GM12878 (cell line): ENCODE results near the gene SPTBN2.

Experiments used
- BHLHE40 ChIP-seq, 2 experiments: fragments of 450-650 bp in 1 of 2; IDR thresholded peaks; 2 replicates each; pipeline ENCODE4 v1.6.1; 2011 to 2017; ENCODE audit warnings: low read depth in 2 of 2, borderline replicate concordance in 1 of 2, improper control_type of control experiment in 1 of 2, low read length in 1 of 2, mild to moderate bottlenecking in 1 of 2
- CTCF ChIP-seq, 3 experiments: IDR thresholded peaks in 2 of 3; conservative IDR thresholded peaks in 1 of 3; 2 replicates each; pipeline ENCODE4 v1.5.1; 2011; ENCODE audit warnings: low read depth in 3 of 3, low read length in 3 of 3, mild to moderate bottlenecking in 3 of 3, control low read depth in 2 of 3, moderate library complexity in 2 of 3, inconsistent platforms in 1 of 3, mixed read lengths in 1 of 3; ENCODE audit not compliant: control insufficient read depth in 2 of 3, insufficient read depth in 1 of 3; ENCODE audit errors: extremely low read depth in 1 of 3
- JUNB ChIP-seq: IDR thresholded peaks from 2 replicates; pipeline ENCODE4 v1.6.1; 2016; ENCODE audit warnings: antibody characterized with exemption, mild to moderate bottlenecking
- NR2C2 ChIP-seq: IDR thresholded peaks from 2 replicates; pipeline ENCODE4 v1.6.1; 2011; ENCODE audit warnings: borderline replicate concordance, low read depth; ENCODE audit not compliant: control insufficient read depth, insufficient read length
- POLR2A ChIP-seq: IDR thresholded peaks from 2 replicates; pipeline ENCODE4 v1.6.1; 2011; ENCODE audit warnings: low read depth, mild to moderate bottlenecking, low read length
- USF2 ChIP-seq: IDR thresholded peaks from 2 replicates; pipeline ENCODE4 v1.6.1; 2011; ENCODE audit warnings: low read depth, low read length, improper control_type of control experiment, borderline replicate concordance
- TF ChIP-seq, protein P1 (sequence below): IDR thresholded peaks from 2 replicates; pipeline ENCODE4 v1.6.1; 2012; ENCODE audit warnings: low read depth, low read length, improper control_type of control experiment
- TF ChIP-seq, protein P2 (sequence below): IDR thresholded peaks from 2 replicates; pipeline ENCODE4 v1.6.1; 2012; ENCODE audit warnings: low read length, inconsistent platforms

GRCh38 chr11:66719111-66719872, 9.7 kb downstream of the SPTBN2 start:
- TF ChIP-seq BHLHE40 (IDR thresholded peaks at IDR 0.05; ENCODE audit: borderline replicate concordance in 1 of 2, low read depth in 2 of 2, low read length in 1 of 2) = no peak
- no peak for TF ChIP-seq CTCF (IDR thresholded peaks at IDR 0.05 in 2 of 3, conservative IDR thresholded peaks at IDR 0.05 in 1 of 3; ENCODE audit: control insufficient read depth in 2 of 3, extremely low read depth in 1 of 3, insufficient read depth in 1 of 3, low read depth in 3 of 3, low read length in 3 of 3)
- TF ChIP-seq NR2C2 = no peak
- TF ChIP-seq USF2 = no peak
- TF ChIP-seq, protein P1, sequence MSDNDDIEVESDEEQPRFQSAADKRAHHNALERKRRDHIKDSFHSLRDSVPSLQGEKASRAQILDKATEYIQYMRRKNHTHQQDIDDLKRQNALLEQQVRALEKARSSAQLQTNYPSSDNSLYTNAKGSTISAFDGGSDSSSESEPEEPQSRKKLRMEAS = no peak
- no peak for TF ChIP-seq POLR2A
- TF ChIP-seq, protein P2, sequence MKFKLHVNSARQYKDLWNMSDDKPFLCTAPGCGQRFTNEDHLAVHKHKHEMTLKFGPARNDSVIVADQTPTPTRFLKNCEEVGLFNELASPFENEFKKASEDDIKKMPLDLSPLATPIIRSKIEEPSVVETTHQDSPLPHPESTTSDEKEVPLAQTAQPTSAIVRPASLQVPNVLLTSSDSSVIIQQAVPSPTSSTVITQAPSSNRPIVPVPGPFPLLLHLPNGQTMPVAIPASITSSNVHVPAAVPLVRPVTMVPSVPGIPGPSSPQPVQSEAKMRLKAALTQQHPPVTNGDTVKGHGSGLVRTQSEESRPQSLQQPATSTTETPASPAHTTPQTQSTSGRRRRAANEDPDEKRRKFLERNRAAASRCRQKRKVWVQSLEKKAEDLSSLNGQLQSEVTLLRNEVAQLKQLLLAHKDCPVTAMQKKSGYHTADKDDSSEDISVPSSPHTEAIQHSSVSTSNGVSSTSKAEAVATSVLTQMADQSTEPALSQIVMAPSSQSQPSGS = no peak
- TF ChIP-seq JUNB = no peak
